Type B pancreatic cell (in vitro differentiated cells): ENCODE measurements around the gene LRP6. TPM values are rescaled to one million over a fixed set of nuclear protein-coding genes. Genes with fewer than 3 reads are reported as not detected.

Experiments
- DNase-seq: peaks from one replicate; pipeline ENCODE4 v3.0.0; 2021; ENCODE audit warnings: mixed read lengths; ENCODE audit not compliant: unreplicated experiment; ENCODE audit errors: extremely low spot score
- H3K27ac Mint-ChIP-seq: 2 replicates; pipeline ENCODE4 v1.8.0; 2021; ENCODE audit warnings: mild to moderate bottlenecking, mixed read lengths
- H3K27me3 Mint-ChIP-seq: 2 replicates; pipeline ENCODE4 v1.8.0; 2021; ENCODE audit warnings: mixed read lengths
- H3K36me3 Mint-ChIP-seq: 2 replicates; pipeline ENCODE4 v1.8.0; 2021; ENCODE audit warnings: mixed read lengths
- H3K4me1 Mint-ChIP-seq: one replicate; pipeline ENCODE4 v1.8.0; 2021; ENCODE audit warnings: mixed read lengths; ENCODE audit not compliant: unreplicated experiment
- H3K4me3 Mint-ChIP-seq: 2 replicates; pipeline ENCODE4 v1.8.0; 2021; ENCODE audit warnings: mild to moderate bottlenecking, mixed read lengths
- H3K9me3 Mint-ChIP-seq: 2 replicates; pipeline ENCODE4 v1.8.0; 2021; ENCODE audit warnings: mixed read lengths
- CTCF ChIP-seq: fragments of 200-600 bp; sonication (generic); conservative IDR thresholded peaks from 2 replicates; pipeline ENCODE4 v1.5.0; 2021; ENCODE audit warnings: antibody characterized with exemption, mild to moderate bottlenecking
- microRNA-seq: library from miRNA; unstranded; fragments of <30 nt; microRNA quantifications from one replicate; pipeline ENCODE4, GENCODE V29; 2020
- total RNA-seq: library from RNA; stranded (reverse); gene quantifications from 2 replicates; pipeline ENCODE4 v1.2.1, GENCODE V29; 2021; ENCODE audit warnings: low replicate concordance

The LRP6 gene
- total RNA-seq, 1 donor from 2014 or later = 57.7 TPM

GRCh38 chr12:12069821-12070548, 196.9 kb downstream of the LRP6 start:
- H3K27ac Mint-ChIP-seq = peak overlapping the region; percentile 88
- H3K36me3 Mint-ChIP-seq = no peaks in the 10 kb centered on the region
- peaks cover 9% of the 10 kb centered on the region for H3K27me3 Mint-ChIP-seq
- no peak for DNase-seq
- H3K9me3 Mint-ChIP-seq = no peaks in the 10 kb centered on the region
- no peaks in the 10 kb centered on the region for H3K4me1 Mint-ChIP-seq
- no peak overlapping the region for H3K4me3 Mint-ChIP-seq
- TF ChIP-seq CTCF = no peak

GRCh38 chr12:12068751-12069150, 198.1 kb downstream of the LRP6 start:
- no peaks in the 10 kb centered on the region for H3K9me3 Mint-ChIP-seq

More at GRCh38 chr12:12068751-12069150, 198.1 kb downstream of the LRP6 start:
- TF ChIP-seq CTCF = no peak
- Mint-ChIP-seq H3K4me3 (no peak overlapping the region), H3K4me1 (no peaks in the 10 kb centered on the region), H3K27ac (no peak overlapping the region), H3K36me3 (no peaks in the 10 kb centered on the region), H3K27me3 (peaks cover 16% of the 10 kb centered on the region)
- no peak for DNase-seq

Small RNA genes lying within 50 kb of the gene (microRNA-seq; reads per million reads assigned to microRNA genes)
- gene MIR1244-4 = not detected

Other genes starting within 250 kb of the LRP6 start
- 3.3 and 7.5 TPM in 2 replicates for gene BCL2L14, start 196.1 kb downstream of the LRP6 start, total RNA-seq
- gene MANSC1, start 83.2 kb upstream of the LRP6 start, total RNA-seq = 16.8 and 77.1 TPM in 2 replicates
- gene BORCS5, start 90.0 kb upstream of the LRP6 start, total RNA-seq = 14.4 and 20.1 TPM in 2 replicates